K562 (cell line): ENCODE results near the gene ADRA1B. TPM values are rescaled to one million over a fixed set of nuclear protein-coding genes. Genes with fewer than 3 reads are reported as not detected.

Experiments
- ATAC-seq: fragments of 200-7000 bp; cut with Tn5 transposase; 3 replicates; pipeline ENCODE4 v1.9.1; 2020; ENCODE audit warnings: moderate library complexity
- BruUV-seq: library from RNA; stranded (reverse); fragments of 400-500 nt; replicated peaks from 2 replicates; lab custom pipeline; 2021; lab: Mats Ljungman, UMichigan
- CTCF ChIA-PET: fragments of 300-600 bp; formaldehyde crosslinking; extraction: SDS; loops from one replicate; lab custom pipeline; 2021; ENCODE audit warnings: low intra/inter-chr PET ratio; lab: Yijun Ruan, JAX
- POLR2A ChIA-PET: fragments of 300-600, 350-650 bp; sonication (Branson Sonifier 250); formaldehyde crosslinking; extraction: SDS; loops from one replicate; lab custom pipeline; 2021; ENCODE audit warnings: antibody characterized with exemption, inconsistent platforms; lab: Yijun Ruan, JAX
- DNase-seq, 4 experiments: peaks; one replicate each; pipeline versions ENCODE4 v3.0.0 to v3.0.0-alpha.2; 2011 to 2018; ENCODE audit warnings: low spot score in 3 of 4, mixed read lengths in 3 of 4; ENCODE audit errors: extremely low read depth in 1 of 4
- FAIRE-seq: peaks from 2 replicates; lab custom pipeline; 2011; peaks lifted over from hg19 to GRCh38; lab: Jason Lieb, UNC
- H2AFZ ChIP-seq: 2 replicates; pipeline ENCODE4 v1.6.0; 2011; ENCODE audit warnings: low read depth, low read length, control low read depth, inconsistent platforms
- H3K27ac ChIP-seq: fragments of 200-600 bp; 3 replicates; pipeline ENCODE4 v1.8.0; 2011; ENCODE audit warnings: low read depth, mild to moderate bottlenecking, control low read depth, inconsistent platforms, low read length, moderate library complexity, mixed read lengths; ENCODE audit errors: extremely low read depth
- H3K27me3 ChIP-seq, 2 experiments: fragments of 300-600 bp in 1 of 2; 2 replicates in 1 of 2; 3 replicates in 1 of 2; pipeline versions ENCODE4 v1.6.0 to v1.8.0; 2011; ENCODE audit warnings: inconsistent platforms in 2 of 2, low read length in 2 of 2, mild to moderate bottlenecking in 1 of 2, mixed read lengths in 1 of 2, moderate library complexity in 1 of 2; ENCODE audit not compliant: control insufficient read depth in 2 of 2, insufficient read depth in 2 of 2
- H3K36me3 ChIP-seq: fragments of 300-600 bp; 3 replicates; pipeline ENCODE4 v1.8.0; 2011; ENCODE audit warnings: mild to moderate bottlenecking, low read length, inconsistent platforms; ENCODE audit not compliant: control insufficient read depth, insufficient read depth
- H3K4me1 ChIP-seq, 2 experiments: fragments of 200-600 bp in 1 of 2; replicated peaks in 1 of 2; 2 replicates in 1 of 2; 3 replicates in 1 of 2; pipeline versions ENCODE4 v1.5.1 to v1.8.0; 2011; ENCODE audit warnings: inconsistent platforms in 2 of 2, low read length in 2 of 2, mild to moderate bottlenecking in 1 of 2, mixed read lengths in 1 of 2, moderate library complexity in 1 of 2; ENCODE audit not compliant: control insufficient read depth in 2 of 2, insufficient read depth in 2 of 2
- H3K4me2 ChIP-seq: 2 replicates; pipeline ENCODE4 v1.6.1; 2011; ENCODE audit warnings: low read length, control low read depth, inconsistent platforms, mixed read lengths; ENCODE audit not compliant: insufficient read depth
- H3K4me3 ChIP-seq: fragments of 200-600 bp; sonication (generic), shearing (Covaris generic); 2 replicates; pipeline ENCODE4 v1.5.1; 2016; ENCODE audit warnings: control low read depth, inconsistent platforms
- H3K79me2 ChIP-seq: fragments of 200-600 bp; 3 replicates; pipeline ENCODE4 v1.8.0; 2011; ENCODE audit warnings: low read length, inconsistent platforms; ENCODE audit not compliant: control insufficient read depth, insufficient read depth
- H3K9ac ChIP-seq, 2 experiments: 2 replicates each; pipeline versions ENCODE4 v1.6.0 to v1.6.1; 2011; ENCODE audit warnings: low read depth in 2 of 2, low read length in 2 of 2, control low read depth in 1 of 2, inconsistent platforms in 1 of 2, mild to moderate bottlenecking in 1 of 2, mixed read lengths in 1 of 2; ENCODE audit not compliant: insufficient read depth in 1 of 2
- H3K9me1 ChIP-seq: one replicate; pipeline ENCODE4 v1.6.0; 2011; ENCODE audit warnings: inconsistent platforms, mild to moderate bottlenecking, low read length, moderate library complexity; ENCODE audit not compliant: control insufficient read depth, insufficient read depth
- H3K9me3 ChIP-seq: replicated peaks from 2 replicates; pipeline ENCODE4 v1.5.1; 2011; ENCODE audit warnings: low read depth, low read length, inconsistent platforms; ENCODE audit not compliant: control insufficient read depth, insufficient read depth
- H4K20me1 ChIP-seq: replicated peaks from 2 replicates; pipeline ENCODE4 v1.6.1; 2011; ENCODE audit warnings: low read length, inconsistent platforms, mixed read lengths; ENCODE audit not compliant: control insufficient read depth, insufficient read depth
- HDAC6 ChIP-seq: IDR thresholded peaks from 2 replicates; pipeline ENCODE4 v1.6.1; 2012; ENCODE audit warnings: low read depth, mild to moderate bottlenecking, control low read depth, inconsistent platforms, low read length, moderate library complexity
- ILK ChIP-seq: fragments of 450-650 bp; IDR thresholded peaks from 2 replicates; pipeline ENCODE4 v1.6.1; 2016; ENCODE audit warnings: missing genetic modification characterization, low read depth, mild to moderate bottlenecking, missing compliant biosample characterization, moderate library complexity, borderline replicate concordance
- MTA1 ChIP-seq: fragments of 450-650 bp; IDR thresholded peaks from 2 replicates; pipeline ENCODE4 v1.6.1; 2017; ENCODE audit warnings: borderline replicate concordance
- RB1 ChIP-seq: fragments of 450-650 bp; IDR thresholded peaks from 2 replicates; pipeline ENCODE4 v1.6.1; 2017; ENCODE audit warnings: low read depth, mild to moderate bottlenecking
- ZNF75A ChIP-seq: fragments of 450-650 bp; formaldehyde crosslinking; IDR thresholded peaks from 2 replicates; pipeline ENCODE4 v1.4.0; 2020; ENCODE audit warnings: mild to moderate bottlenecking
- WGBS: fragments of 100-300 bp; shearing (Covaris generic); methylation state at CpG from one replicate; pipeline ENCODE4 v1.1.6; 2016; ENCODE audit warnings: low coverage, mixed read lengths; ENCODE audit not compliant: insufficient coverage; ENCODE audit errors: missing lambda C conversion rate; 5-methylcytosine and 5-hydroxymethylcytosine counted together
- in situ Hi-C: fragments of 300-500 bp; cut with MboI; formaldehyde crosslinking; loops from 4 replicates; pipeline ENCODE4 v1.15.0; 2018; ENCODE audit warnings: inconsistent platforms, mixed read lengths
- intact Hi-C: fragments of 100-400 bp; cut with micrococcal nuclease; formaldehyde crosslinking; loops from 2 replicates; pipeline ENCODE4 v1.14.2; 2022
- polyA plus RNA-seq, 8 experiments: library from polyadenylated mRNA; depleted of rRNA in 4 of 8; stranded (reverse) in 5 of 8; unstranded in 3 of 8; fragments of >200 nt; fragmentation: Nextera tagmentation in 2 of 8; fragmentation: Illumina TruSeq in 1 of 8; extraction: Ambion mirVana in 2 of 8; extraction: Trizol in 1 of 8; gene quantifications; 2 replicates each; pipeline versions ENCODE4 v1.2.1 to v1.2.3, GENCODE V29; 2011 to 2014; ENCODE audit warnings: inconsistent platforms in 1 of 8, missing spikeins in 1 of 8
- total RNA-seq, 7 experiments: library from RNA; depleted of rRNA in 6 of 7; stranded (reverse); fragments of >200 nt in 6 of 7; fragmentation: Illumina TruSeq in 2 of 7; extraction: Trizol in 2 of 7; gene quantifications; 2 replicates each; pipeline versions ENCODE4 v1.2.1 to v1.2.3, GENCODE V29; 2011 to 2021; ENCODE audit warnings: low replicate concordance in 1 of 7
- TF ChIP-seq, protein P1 (sequence below): fragments of 250-450 bp; sonication (Bioruptor Pico); IDR thresholded peaks from 2 replicates; pipeline ENCODE4 v1.5.0; 2020; ENCODE audit warnings: mild to moderate bottlenecking, borderline replicate concordance
- TF ChIP-seq, protein P2 (sequence below), 2 experiments: IDR thresholded peaks; 2 replicates each; pipeline ENCODE4 v1.6.1; 2011; ENCODE audit warnings: borderline replicate concordance in 1 of 2, control low read depth in 1 of 2, low read depth in 1 of 2, low read length in 1 of 2, mild to moderate bottlenecking in 1 of 2, mixed read lengths in 1 of 2, moderate library complexity in 1 of 2; ENCODE audit not compliant: insufficient read depth in 1 of 2, insufficient read length in 1 of 2, poor library complexity in 1 of 2, severe bottlenecking in 1 of 2; ENCODE audit errors: extremely low read depth in 1 of 2

ADRA1B gene
- total and polyA plus RNA-seq, 9 of the 15 experiments (the other 6 are each of a cell fraction or from before 2014, with no cell fraction given) = not detected

DNA sequence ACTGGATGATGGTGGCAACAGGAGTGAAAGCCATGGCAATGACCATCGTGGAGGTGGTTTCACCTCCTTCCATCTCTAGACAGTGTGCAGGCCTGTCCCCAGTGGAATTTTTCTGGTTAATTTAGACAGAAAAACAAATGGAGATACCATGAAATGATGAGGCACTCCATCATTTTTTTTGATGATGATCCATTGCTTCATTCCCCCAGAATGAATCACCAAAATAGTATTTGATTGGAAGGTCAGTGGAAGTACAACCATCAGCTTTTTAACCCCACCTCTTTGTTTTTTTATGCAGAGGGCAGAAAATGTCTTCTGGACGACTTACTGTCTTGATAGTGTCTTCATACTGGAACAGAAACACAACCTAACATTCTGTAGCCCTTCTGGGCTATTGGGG is 42.6 kb upstream of the ADRA1B start:
- no peak overlapping the region for H3K4me2 ChIP-seq
- FAIRE-seq (no peak), DNase-seq (no peak), ATAC-seq (no peak)
- no peak overlapping the region for H3K4me3 ChIP-seq
- CTCF ChIA-PET = no interaction called here
- no peaks in the 10 kb centered on the region for H4K20me1 ChIP-seq
- no peaks in the 10 kb centered on the region for H3K36me3 ChIP-seq
- BruUV-seq = no TSS peak
- no peaks in the 10 kb centered on the region for H3K79me2 ChIP-seq
- WGBS = 0% methylated on average over 2 of the region's 2 CpGs
- POLR2A ChIA-PET = no interaction called here
- in situ Hi-C loops (no loop called here), intact Hi-C loops (no loop called here)
- TF ChIP-seq HDAC6 (no peak), ILK (no peak), ZNF75A (no peak), RB1 (no peak), MTA1 (no peak)
- TF ChIP-seq, protein P1, sequence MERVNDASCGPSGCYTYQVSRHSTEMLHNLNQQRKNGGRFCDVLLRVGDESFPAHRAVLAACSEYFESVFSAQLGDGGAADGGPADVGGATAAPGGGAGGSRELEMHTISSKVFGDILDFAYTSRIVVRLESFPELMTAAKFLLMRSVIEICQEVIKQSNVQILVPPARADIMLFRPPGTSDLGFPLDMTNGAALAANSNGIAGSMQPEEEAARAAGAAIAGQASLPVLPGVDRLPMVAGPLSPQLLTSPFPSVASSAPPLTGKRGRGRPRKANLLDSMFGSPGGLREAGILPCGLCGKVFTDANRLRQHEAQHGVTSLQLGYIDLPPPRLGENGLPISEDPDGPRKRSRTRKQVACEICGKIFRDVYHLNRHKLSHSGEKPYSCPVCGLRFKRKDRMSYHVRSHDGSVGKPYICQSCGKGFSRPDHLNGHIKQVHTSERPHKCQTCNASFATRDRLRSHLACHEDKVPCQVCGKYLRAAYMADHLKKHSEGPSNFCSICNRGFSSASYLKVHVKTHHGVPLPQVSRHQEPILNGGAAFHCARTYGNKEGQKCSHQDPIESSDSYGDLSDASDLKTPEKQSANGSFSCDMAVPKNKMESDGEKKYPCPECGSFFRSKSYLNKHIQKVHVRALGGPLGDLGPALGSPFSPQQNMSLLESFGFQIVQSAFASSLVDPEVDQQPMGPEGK (CRISPR knock-in tag) = no peak
- TF ChIP-seq, protein P2, sequence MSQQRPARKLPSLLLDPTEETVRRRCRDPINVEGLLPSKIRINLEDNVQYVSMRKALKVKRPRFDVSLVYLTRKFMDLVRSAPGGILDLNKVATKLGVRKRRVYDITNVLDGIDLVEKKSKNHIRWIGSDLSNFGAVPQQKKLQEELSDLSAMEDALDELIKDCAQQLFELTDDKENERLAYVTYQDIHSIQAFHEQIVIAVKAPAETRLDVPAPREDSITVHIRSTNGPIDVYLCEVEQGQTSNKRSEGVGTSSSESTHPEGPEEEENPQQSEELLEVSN (IDR thresholded peaks at IDR 0.05; ENCODE audit: borderline replicate concordance in 1 of 2, extremely low read depth in 1 of 2, insufficient read depth in 1 of 2, insufficient read length in 1 of 2, low read depth in 1 of 2, low read length in 1 of 2, poor library complexity in 1 of 2, severe bottlenecking in 1 of 2) = no peak
- no peak overlapping the region for H3K9ac ChIP-seq
- H3K9me1 ChIP-seq = no peaks in the 10 kb centered on the region
- no peak overlapping the region for H3K27ac ChIP-seq
- no peak overlapping the region for H2AFZ ChIP-seq
- H3K27me3 ChIP-seq = 0 out of 5 replicates have a peak, but pooled peaks cover 0 to 5% of the 10 kb centered on the region in 2 experiments
- H3K9me3 ChIP-seq = no peaks in the 10 kb centered on the region
- H3K4me1 ChIP-seq = no peaks in the 10 kb centered on the region
